OCI-LY7 (cell line): Measurements from ENCODE around the gene LGI2.

Source experiments
- CTCF ChIP-seq: fragments of 200-600 bp; sonication (generic); conservative IDR thresholded peaks from 2 replicates; pipeline ENCODE4 v1.5.1; 2014; ENCODE audit warnings: mild to moderate bottlenecking, antibody characterized with exemption, low read length, moderate library complexity, mixed read lengths
- EZH2phosphoT487 ChIP-seq: fragments of 200-600 bp; sonication (generic); IDR thresholded peaks from 2 replicates; pipeline ENCODE4 v1.6.1; 2018; ENCODE audit warnings: low read depth, borderline replicate concordance, mild to moderate bottlenecking, mixed run types, antibody characterized with exemption, low read length, moderate library complexity, mixed read lengths

- no peak for TF ChIP-seq EZH2phosphoT487
- no peak for TF ChIP-seq CTCF
Measured at GRCh38 chr4:25050370-25051078, 19.8 kb upstream of the LGI2 start.
